DND-41 (cell line): Measurements from ENCODE around the gene APCDD1L.

Source experiments
- ATAC-seq: fragments of 200-7000 bp; cut with Tn5 transposase; 3 replicates; pipeline ENCODE4 v1.9.1; 2021; ENCODE audit warnings: low read depth; ENCODE audit not compliant: insufficient read depth
- DNase-seq: peaks from one replicate; pipeline ENCODE4 v3.0.0-alpha.2; 2020
- H2AFZ ChIP-seq: 2 replicates; pipeline ENCODE4 v1.6.0; 2012; ENCODE audit warnings: low read depth, low read length
- H3K27ac ChIP-seq: 2 replicates; pipeline ENCODE4 v1.5.1; 2012; ENCODE audit warnings: low read length, inconsistent platforms
- H3K27me3 ChIP-seq: fragments of 200-600 bp; sonication (generic); 2 replicates; pipeline ENCODE4 v1.6.0; 2012; ENCODE audit warnings: low read length, mild to moderate bottlenecking, inconsistent platforms; ENCODE audit not compliant: insufficient read depth, poor library complexity
- H3K36me3 ChIP-seq: 2 replicates; pipeline ENCODE4 v1.5.1; 2012; ENCODE audit warnings: low read length, inconsistent platforms; ENCODE audit not compliant: insufficient read depth
- H3K4me1 ChIP-seq: 2 replicates; pipeline ENCODE4 v1.5.1; 2012; ENCODE audit warnings: mild to moderate bottlenecking, low read length; ENCODE audit not compliant: insufficient read depth
- H3K4me2 ChIP-seq: 2 replicates; pipeline ENCODE4 v1.6.0; 2012; ENCODE audit warnings: mild to moderate bottlenecking, moderate library complexity, low read length, inconsistent platforms; ENCODE audit not compliant: insufficient read depth
- H3K4me3 ChIP-seq, 2 experiments: fragments of 200-600 bp in 1 of 2; shearing (Covaris generic) in 1 of 2; 2 replicates each; pipeline ENCODE4 v1.5.1; 2012 to 2016; ENCODE audit warnings: inconsistent platforms in 2 of 2, low read length in 2 of 2, mild to moderate bottlenecking in 2 of 2, low read depth in 1 of 2, moderate library complexity in 1 of 2
- H3K79me2 ChIP-seq: 2 replicates; pipeline ENCODE4 v1.6.0; 2012; ENCODE audit warnings: low read length, inconsistent platforms; ENCODE audit not compliant: insufficient read depth
- H3K9ac ChIP-seq: 2 replicates; pipeline ENCODE4 v1.6.0; 2012; ENCODE audit warnings: low read depth, mild to moderate bottlenecking, inconsistent platforms, low read length, moderate library complexity
- H3K9me3 ChIP-seq: 2 replicates; pipeline ENCODE4 v1.5.1; 2012; ENCODE audit warnings: low read length, moderate library complexity, mild to moderate bottlenecking, inconsistent platforms; ENCODE audit not compliant: insufficient read depth, severe bottlenecking
- H4K20me1 ChIP-seq: 2 replicates; pipeline ENCODE4 v1.6.0; 2012; ENCODE audit warnings: low read length; ENCODE audit not compliant: insufficient read depth
- EZH2 ChIP-seq: IDR thresholded peaks from 3 replicates; pipeline ENCODE4 v1.6.1; 2012; ENCODE audit warnings: borderline replicate concordance, low read depth, mild to moderate bottlenecking, moderate library complexity, low read length, inconsistent platforms; ENCODE audit not compliant: severe bottlenecking
- TF ChIP-seq, protein P1 (sequence below): IDR thresholded peaks from 2 replicates; pipeline ENCODE4 v1.5.1; 2012; ENCODE audit warnings: borderline replicate concordance, low read length, moderate library complexity, mild to moderate bottlenecking; ENCODE audit not compliant: poor library complexity, severe bottlenecking; ENCODE audit errors: extremely low read depth

The APCDD1L gene

DNA sequence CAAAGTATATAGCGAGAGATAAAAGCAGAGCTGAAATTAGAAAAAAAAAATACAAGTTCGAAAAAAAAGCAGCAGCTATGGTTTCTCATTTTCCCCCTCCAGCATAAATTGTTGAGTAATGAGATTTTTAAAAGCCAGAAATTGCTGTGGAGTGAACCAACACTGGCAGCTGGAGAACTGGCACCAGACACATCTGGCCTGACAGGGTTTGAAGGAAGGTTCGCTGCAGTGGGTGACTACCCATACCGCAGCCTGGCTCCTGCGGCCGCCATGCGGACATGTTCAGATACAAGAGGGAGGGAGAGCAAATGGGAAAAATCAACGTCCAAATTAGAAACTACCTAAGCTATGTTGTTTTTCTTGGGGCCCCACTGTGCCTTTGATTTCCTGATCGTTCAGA lies 3.3 kb downstream of the APCDD1L start:
- TF ChIP-seq, protein P1, sequence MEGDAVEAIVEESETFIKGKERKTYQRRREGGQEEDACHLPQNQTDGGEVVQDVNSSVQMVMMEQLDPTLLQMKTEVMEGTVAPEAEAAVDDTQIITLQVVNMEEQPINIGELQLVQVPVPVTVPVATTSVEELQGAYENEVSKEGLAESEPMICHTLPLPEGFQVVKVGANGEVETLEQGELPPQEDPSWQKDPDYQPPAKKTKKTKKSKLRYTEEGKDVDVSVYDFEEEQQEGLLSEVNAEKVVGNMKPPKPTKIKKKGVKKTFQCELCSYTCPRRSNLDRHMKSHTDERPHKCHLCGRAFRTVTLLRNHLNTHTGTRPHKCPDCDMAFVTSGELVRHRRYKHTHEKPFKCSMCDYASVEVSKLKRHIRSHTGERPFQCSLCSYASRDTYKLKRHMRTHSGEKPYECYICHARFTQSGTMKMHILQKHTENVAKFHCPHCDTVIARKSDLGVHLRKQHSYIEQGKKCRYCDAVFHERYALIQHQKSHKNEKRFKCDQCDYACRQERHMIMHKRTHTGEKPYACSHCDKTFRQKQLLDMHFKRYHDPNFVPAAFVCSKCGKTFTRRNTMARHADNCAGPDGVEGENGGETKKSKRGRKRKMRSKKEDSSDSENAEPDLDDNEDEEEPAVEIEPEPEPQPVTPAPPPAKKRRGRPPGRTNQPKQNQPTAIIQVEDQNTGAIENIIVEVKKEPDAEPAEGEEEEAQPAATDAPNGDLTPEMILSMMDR, result no peak
- TF ChIP-seq EZH2, result no peak
- H2AFZ ChIP-seq, result no peak overlapping the region
- H3K27ac ChIP-seq, result no peak overlapping the region
- no peak overlapping the region for H3K9ac ChIP-seq
- ATAC-seq, result no peak
- peaks cover 4% of the 10 kb centered on the region for H3K9me3 ChIP-seq
- DNase-seq, result no peak
- H3K4me1 ChIP-seq, result no peaks in the 10 kb centered on the region
- H3K27me3 ChIP-seq, result no peaks in the 10 kb centered on the region
- H4K20me1 ChIP-seq, result peaks cover 7% of the 10 kb centered on the region
- H3K36me3 ChIP-seq, result no peaks in the 10 kb centered on the region
- no peak overlapping the region for H3K4me3 ChIP-seq
- H3K4me2 ChIP-seq, result no peak overlapping the region
- no peaks in the 10 kb centered on the region for H3K79me2 ChIP-seq

DNA sequence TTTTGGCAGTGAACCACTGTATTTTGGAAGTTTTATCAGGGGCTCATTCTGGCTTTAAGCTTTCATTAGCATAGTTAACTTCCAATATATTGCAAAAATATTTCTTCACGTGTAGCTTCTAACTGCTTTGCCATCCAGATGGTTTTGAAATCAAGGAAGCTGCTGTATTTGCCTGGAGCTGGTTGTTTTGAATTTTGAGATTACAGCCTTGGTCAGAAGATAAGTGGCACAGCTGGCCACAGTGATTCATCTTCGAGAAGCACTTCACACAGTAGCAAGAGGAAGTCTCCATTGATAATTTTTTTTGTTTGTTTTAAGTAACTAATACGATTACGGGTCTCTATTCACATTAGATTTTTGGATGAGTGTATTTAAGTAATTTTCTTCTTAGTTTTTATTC lies 3.8 kb downstream of the APCDD1L start:
- H3K9ac ChIP-seq, result no peak overlapping the region
- no peak overlapping the region for H3K4me2 ChIP-seq
- DNase-seq (no peak), ATAC-seq (no peak)
- no peak for TF ChIP-seq EZH2
- TF ChIP-seq, protein P1, result no peak
- no peaks in the 10 kb centered on the region for H3K79me2 ChIP-seq
- H3K9me3 ChIP-seq, result peaks cover 9% of the 10 kb centered on the region
- H3K27me3 ChIP-seq, result no peaks in the 10 kb centered on the region
- H4K20me1 ChIP-seq, result peaks cover 7% of the 10 kb centered on the region
- H3K27ac ChIP-seq, result no peak overlapping the region
- no peaks in the 10 kb centered on the region for H3K4me1 ChIP-seq
- H3K36me3 ChIP-seq, result no peaks in the 10 kb centered on the region
- H3K4me3 ChIP-seq, result no peak overlapping the region
- H2AFZ ChIP-seq, result no peak overlapping the region

DNA sequence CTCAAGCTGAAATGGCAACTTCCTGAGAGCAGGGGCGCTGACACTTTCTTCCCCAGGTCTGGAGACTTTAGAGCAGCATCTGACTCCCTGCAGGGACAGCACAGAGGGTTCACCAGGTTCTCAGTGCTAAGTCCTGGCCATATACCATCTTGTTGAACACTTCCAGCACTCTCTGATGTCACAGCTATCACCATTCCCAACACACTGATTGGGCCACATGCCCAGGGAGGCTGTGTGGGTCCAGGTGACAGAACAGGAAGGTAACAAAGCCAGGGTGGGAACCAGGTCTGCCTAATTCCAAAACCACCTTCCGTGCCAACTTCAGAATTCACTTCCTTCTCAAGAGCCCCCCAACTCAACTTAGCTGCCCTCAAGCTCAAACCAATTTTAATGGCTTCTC lies 4.3 kb downstream of the APCDD1L start:
- Histone ChIP-seq H3K9me3 (peaks cover 14% of the 10 kb centered on the region), H3K9ac (no peak overlapping the region), H3K36me3 (no peaks in the 10 kb centered on the region), H3K4me1 (no peaks in the 10 kb centered on the region), H3K27me3 (no peaks in the 10 kb centered on the region), H3K4me2 (no peak overlapping the region), H2AFZ (no peak overlapping the region), H3K4me3 (no peak overlapping the region), H4K20me1 (peaks cover 7% of the 10 kb centered on the region), H3K79me2 (no peaks in the 10 kb centered on the region), H3K27ac (no peak overlapping the region)
- DNase-seq, result no peak
- no peak for TF ChIP-seq EZH2
- TF ChIP-seq, protein P1, result no peak
- no peak for ATAC-seq
